Mesenchymal stem cell (in vitro differentiated cells and primary cell): ENCODE results near the gene SLC35F4.

Source experiments
- DNase-seq: peaks from one replicate; pipeline ENCODE4 v3.0.0-alpha.2; 2013
- H2AFZ ChIP-seq: one replicate; pipeline ENCODE4 v1.6.1; 2013; ENCODE audit warnings: low read depth, mild to moderate bottlenecking, control low read depth, inconsistent platforms, low read length, moderate library complexity
- H2AK5ac ChIP-seq: 2 replicates; pipeline ENCODE4 v1.6.1; 2013; ENCODE audit warnings: low read length, moderate library complexity, mild to moderate bottlenecking, inconsistent platforms; ENCODE audit not compliant: severe bottlenecking
- H2BK120ac ChIP-seq: one replicate; pipeline ENCODE4 v1.6.1; 2013; ENCODE audit warnings: low read depth, mild to moderate bottlenecking, inconsistent platforms, low read length, moderate library complexity
- H2BK12ac ChIP-seq, 2 experiments: one replicate each; pipeline ENCODE4 v1.6.1; 2013; ENCODE audit warnings: inconsistent platforms in 2 of 2, low read length in 2 of 2, mild to moderate bottlenecking in 2 of 2, moderate library complexity in 2 of 2, control low read depth in 1 of 2
- H2BK15ac ChIP-seq: one replicate; pipeline ENCODE4 v1.6.1; 2013; ENCODE audit warnings: mild to moderate bottlenecking, low read depth, inconsistent platforms; ENCODE audit not compliant: poor library complexity, severe bottlenecking
- H2BK5ac ChIP-seq: 2 replicates; pipeline ENCODE4 v1.6.1; 2013; ENCODE audit warnings: low read depth, mild to moderate bottlenecking, low read length, control low read depth, inconsistent platforms; ENCODE audit not compliant: poor library complexity, severe bottlenecking
- H3K14ac ChIP-seq, 2 experiments: one replicate each; pipeline ENCODE4 v1.6.1; 2013; ENCODE audit warnings: inconsistent platforms in 2 of 2, low read length in 2 of 2, control low read depth in 1 of 2, mild to moderate bottlenecking in 1 of 2, moderate library complexity in 1 of 2
- H3K18ac ChIP-seq, 2 experiments: one replicate each; pipeline ENCODE4 v1.6.1; 2013; ENCODE audit warnings: inconsistent platforms in 2 of 2, low read length in 2 of 2, control low read depth in 1 of 2, low read depth in 1 of 2, mild to moderate bottlenecking in 1 of 2
- H3K23ac ChIP-seq, 2 experiments: one replicate each; pipeline ENCODE4 v1.6.1; 2013; ENCODE audit warnings: inconsistent platforms in 2 of 2, low read length in 2 of 2, mild to moderate bottlenecking in 2 of 2, moderate library complexity in 2 of 2, control low read depth in 1 of 2
- H3K27ac ChIP-seq: 2 replicates; pipeline ENCODE4 v1.5.1; 2013; ENCODE audit warnings: mild to moderate bottlenecking, moderate library complexity, low read length, control low read depth, inconsistent platforms; ENCODE audit not compliant: poor library complexity, severe bottlenecking
- H3K27me3 ChIP-seq, 2 experiments: 2 replicates each; pipeline versions ENCODE4 v1.6.1 to v1.7.0; 2013; ENCODE audit warnings: low read length in 2 of 2, mild to moderate bottlenecking in 2 of 2, moderate library complexity in 2 of 2, control low read depth in 1 of 2, inconsistent platforms in 1 of 2; ENCODE audit not compliant: control insufficient read depth in 1 of 2, insufficient read depth in 1 of 2
- H3K36me3 ChIP-seq, 2 experiments: 2 replicates each; pipeline versions ENCODE4 v1.6.1 to v1.7.0; 2013; ENCODE audit warnings: low read length in 2 of 2, control low read depth in 1 of 2, inconsistent platforms in 1 of 2, low read depth in 1 of 2, mild to moderate bottlenecking in 1 of 2; ENCODE audit not compliant: insufficient read depth in 2 of 2, control insufficient read depth in 1 of 2
- H3K4ac ChIP-seq, 2 experiments: one replicate each; pipeline ENCODE4 v1.6.1; 2013; ENCODE audit warnings: inconsistent platforms in 2 of 2, low read length in 2 of 2, mild to moderate bottlenecking in 2 of 2, moderate library complexity in 2 of 2, control low read depth in 1 of 2, low read depth in 1 of 2
- H3K4me1 ChIP-seq: 2 replicates; pipeline ENCODE4 v1.6.1; 2013; ENCODE audit warnings: low read depth, low read length, control low read depth; ENCODE audit not compliant: control insufficient read depth, insufficient read depth
- H3K4me2 ChIP-seq: 2 replicates; pipeline ENCODE4 v1.6.1; 2013; ENCODE audit warnings: low read length, mild to moderate bottlenecking, inconsistent platforms; ENCODE audit not compliant: poor library complexity, severe bottlenecking
- H3K4me3 ChIP-seq, 2 experiments: 2 replicates each; pipeline versions ENCODE4 v1.5.1 to v1.7.0; 2013; ENCODE audit warnings: low read length in 2 of 2, mild to moderate bottlenecking in 2 of 2, control low read depth in 1 of 2, low read depth in 1 of 2; ENCODE audit not compliant: insufficient read depth in 1 of 2
- H3K79me1 ChIP-seq: replicated peaks from 2 replicates; pipeline ENCODE4 v1.6.1; 2013; ENCODE audit warnings: mild to moderate bottlenecking, control low read depth, low read length, inconsistent platforms; ENCODE audit not compliant: poor library complexity, severe bottlenecking
- H3K9ac ChIP-seq: 2 replicates; pipeline ENCODE4 v1.7.0; 2013; ENCODE audit warnings: mild to moderate bottlenecking, low read length, moderate library complexity
- H3K9me3 ChIP-seq: 2 replicates; pipeline ENCODE4 v1.7.0; 2013; ENCODE audit warnings: mild to moderate bottlenecking, low read length; ENCODE audit not compliant: control insufficient read depth
- H4K8ac ChIP-seq: one replicate; pipeline ENCODE4 v1.6.1; 2013; ENCODE audit warnings: inconsistent platforms, mild to moderate bottlenecking, low read length, moderate library complexity
- H4K91ac ChIP-seq: one replicate; pipeline ENCODE4 v1.6.1; 2013; ENCODE audit warnings: mild to moderate bottlenecking, low read length, inconsistent platforms
- WGBS: methylation state at CpG from one replicate; pipeline ENCODE4 v1.1.7; 2013; ENCODE audit warnings: mixed read lengths; 5-methylcytosine and 5-hydroxymethylcytosine counted together

SLC35F4 gene

DNA sequence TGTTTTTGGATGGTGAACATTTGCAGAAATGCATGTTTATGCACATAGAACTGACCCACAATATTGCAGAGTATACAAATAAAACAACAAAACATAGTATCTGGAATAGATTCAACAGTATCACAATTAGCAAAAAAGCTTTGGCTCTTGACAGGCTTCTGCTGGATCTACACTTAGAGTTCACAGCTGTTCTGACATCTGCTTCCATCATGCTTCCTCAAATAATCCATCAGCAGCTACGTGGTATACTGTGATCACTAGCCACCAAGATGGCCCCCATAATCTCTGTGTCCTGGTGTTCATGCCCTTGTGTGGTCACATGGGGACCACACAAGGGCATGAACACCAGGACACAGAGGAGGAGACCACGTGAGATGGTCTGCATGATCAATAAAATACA is 205.7 kb downstream of the SLC35F4 start:
- Histone ChIP-seq H2BK120ac (no peak overlapping the region), H3K4ac (no peak overlapping the region), H2AFZ (no peak overlapping the region), H3K23ac (peak overlapping the region in 1 of 2 experiments; percentile 9), H2BK15ac (no peak overlapping the region), H4K8ac (no peak overlapping the region), H3K4me3 (no peak overlapping the region), H3K4me2 (no peak overlapping the region), H3K14ac (no peak overlapping the region), H4K91ac (no peak overlapping the region), H2BK5ac (no peak overlapping the region), H3K18ac (no peak overlapping the region), H2BK12ac (no peak overlapping the region), H2AK5ac (no peak overlapping the region), H3K79me1 (no peaks in the 10 kb centered on the region), H3K9me3 (peaks cover 13% of the 10 kb centered on the region), H3K4me1 (no peaks in the 10 kb centered on the region), H3K9ac (no peak overlapping the region), H3K27me3 (no peaks in the 10 kb centered on the region), H3K27ac (no peak overlapping the region), H3K36me3 (no peaks in the 10 kb centered on the region)
- 33% methylated on average over 2 of the region's 2 CpGs for WGBS
- DNase-seq: no peak

DNA sequence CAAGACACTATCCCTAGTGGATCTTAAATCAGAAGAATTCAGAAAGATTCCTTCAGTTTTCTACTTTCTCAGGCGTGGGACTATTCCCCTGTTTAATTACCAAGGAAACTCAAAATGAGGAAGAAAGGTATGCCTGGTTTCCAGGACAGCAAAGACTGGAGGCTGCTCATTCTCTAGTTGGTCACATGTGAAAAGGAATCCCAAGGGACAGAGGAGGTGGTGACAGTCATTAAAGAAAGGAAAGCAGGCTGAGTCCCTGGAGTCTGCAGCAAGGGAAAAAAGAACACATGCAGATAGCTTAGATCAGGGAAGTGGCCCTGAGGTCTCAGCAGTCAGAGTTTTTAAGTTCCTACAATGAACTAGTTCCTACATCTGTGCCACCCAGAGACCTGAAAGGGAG is 206.8 kb downstream of the SLC35F4 start:
- DNase-seq: no peak
- H3K9me3 ChIP-seq: peaks cover 13% of the 10 kb centered on the region
- H2AFZ ChIP-seq: no peak overlapping the region
- H3K27ac ChIP-seq: no peak overlapping the region
- H3K27me3 ChIP-seq: no peaks in the 10 kb centered on the region
- H3K14ac ChIP-seq: no peak overlapping the region
- no peak overlapping the region for H3K4me3 ChIP-seq
- WGBS: 50% methylated on average over 1 of the region's 1 CpG
- H3K36me3 ChIP-seq: no peaks in the 10 kb centered on the region
- no peak overlapping the region for H3K9ac ChIP-seq
- H4K91ac ChIP-seq: no peak overlapping the region
- no peak overlapping the region for H4K8ac ChIP-seq
- H3K4me2 ChIP-seq: no peak overlapping the region
- no peak overlapping the region for H3K4ac ChIP-seq
- no peak overlapping the region for H2AK5ac ChIP-seq
- no peak overlapping the region for H2BK120ac ChIP-seq
- no peak overlapping the region for H2BK12ac ChIP-seq
- H2BK15ac ChIP-seq: no peak overlapping the region
- H2BK5ac ChIP-seq: no peak overlapping the region
- no peaks in the 10 kb centered on the region for H3K4me1 ChIP-seq
- H3K23ac ChIP-seq: no peak overlapping the region
- H3K18ac ChIP-seq: no peak overlapping the region
- H3K79me1 ChIP-seq: no peaks in the 10 kb centered on the region

DNA sequence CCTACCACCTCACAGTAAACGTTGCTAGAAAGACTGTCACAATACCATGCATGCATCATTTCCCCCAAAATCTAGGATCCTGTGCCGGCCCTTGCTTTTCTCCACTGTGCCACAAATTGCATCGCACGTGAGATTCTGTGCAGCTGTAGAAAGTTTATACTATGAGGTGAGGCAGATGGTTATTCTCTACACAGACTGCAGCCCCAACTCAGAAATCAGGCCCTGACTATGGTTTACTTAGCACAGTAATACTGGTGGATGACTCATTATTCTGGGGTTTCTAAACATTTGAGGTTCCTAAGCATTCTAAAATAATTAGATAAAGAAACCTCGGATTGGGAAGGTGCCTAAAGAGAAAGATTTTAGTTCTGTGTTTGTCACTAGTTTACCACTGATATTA is 208.4 kb downstream of the SLC35F4 start:
- H3K4me1 ChIP-seq: no peaks in the 10 kb centered on the region
- no peak overlapping the region for H3K4me2 ChIP-seq
- H2BK15ac ChIP-seq: no peak overlapping the region
- no peaks in the 10 kb centered on the region for H3K36me3 ChIP-seq
- peak; percentile 1 for DNase-seq
- no peak overlapping the region for H3K4me3 ChIP-seq
- H2AFZ ChIP-seq: no peak overlapping the region
- H3K27me3 ChIP-seq: no peaks in the 10 kb centered on the region
- H3K79me1 ChIP-seq: no peaks in the 10 kb centered on the region
- no peak overlapping the region for H2BK5ac ChIP-seq
- H4K91ac ChIP-seq: no peak overlapping the region
- no peak overlapping the region for H2BK12ac ChIP-seq
- H3K4ac ChIP-seq: no peak overlapping the region
- no peak overlapping the region for H3K14ac ChIP-seq
- peaks cover 4% of the 10 kb centered on the region for H3K9me3 ChIP-seq
- no peak overlapping the region for H3K18ac ChIP-seq
- no peak overlapping the region for H4K8ac ChIP-seq
- no peak overlapping the region for H3K27ac ChIP-seq
- WGBS: 48% methylated on average over 5 of the region's 5 CpGs
- peak overlapping the region; percentile 45 for H3K9ac ChIP-seq
- H3K23ac ChIP-seq: no peak overlapping the region
- H2AK5ac ChIP-seq: no peak overlapping the region
- no peak overlapping the region for H2BK120ac ChIP-seq

DNA sequence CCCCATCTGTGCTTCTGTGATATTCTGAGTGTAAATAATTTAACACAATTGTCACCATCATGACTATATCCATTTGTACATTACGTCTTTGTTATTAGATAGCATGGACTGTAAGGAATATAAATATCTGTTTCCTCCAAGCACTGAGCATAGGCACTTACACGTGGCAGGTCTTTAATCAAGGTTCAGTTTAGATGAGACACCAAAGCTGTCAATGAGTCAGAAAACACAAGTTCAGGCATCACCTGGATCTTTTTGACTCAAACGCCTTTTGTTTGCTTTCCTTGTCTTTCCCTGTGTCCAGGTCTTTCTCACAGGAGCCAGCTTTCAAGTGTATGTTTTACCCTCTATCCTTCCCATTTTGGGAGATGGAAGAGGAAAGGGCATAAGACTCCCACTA is 209.0 kb downstream of the SLC35F4 start:
- H3K9me3 ChIP-seq: no peaks in the 10 kb centered on the region
- H2BK12ac ChIP-seq: no peak overlapping the region

More for the DNA sequence above, 209.0 kb downstream of the SLC35F4 start:
- H3K18ac ChIP-seq: no peak overlapping the region
- H3K4me1 ChIP-seq: no peaks in the 10 kb centered on the region
- H3K4me3 ChIP-seq: no peak overlapping the region
- H2AK5ac ChIP-seq: no peak overlapping the region
- peaks cover 0 to under 1% of the 10 kb centered on the region in 2 experiments for H3K27me3 ChIP-seq
- no peak overlapping the region for H3K4me2 ChIP-seq
- no peaks in the 10 kb centered on the region for H3K36me3 ChIP-seq
- no peak overlapping the region for H3K14ac ChIP-seq
- no peak overlapping the region for H2BK120ac ChIP-seq
- H2BK5ac ChIP-seq: no peak overlapping the region
- H4K8ac ChIP-seq: no peak overlapping the region
- no peak for DNase-seq
- WGBS: 65% methylated on average over 2 of the region's 3 CpGs
- no peak overlapping the region for H3K27ac ChIP-seq
- H3K79me1 ChIP-seq: no peaks in the 10 kb centered on the region
- H3K9ac ChIP-seq: peak overlapping the region; percentile 45
- no peak overlapping the region for H2AFZ ChIP-seq
- no peak overlapping the region for H2BK15ac ChIP-seq
- no peak overlapping the region for H3K4ac ChIP-seq
- no peak overlapping the region for H3K23ac ChIP-seq
- H4K91ac ChIP-seq: no peak overlapping the region
